HEK293T (cell line): ENCODE measurements around the gene CTNNA3.

Source experiments
- ARNT ChIP-seq: fragments of 450-650 bp; IDR thresholded peaks from 2 replicates; pipeline ENCODE4 v1.6.1; 2017; ENCODE audit warnings: mild to moderate bottlenecking
- BHLHE40 ChIP-seq: fragments of 450-650 bp; IDR thresholded peaks from 2 replicates; pipeline ENCODE4 v1.6.1; 2016; ENCODE audit warnings: mild to moderate bottlenecking, moderate library complexity, borderline replicate concordance
- ELF4 ChIP-seq: fragments of 450-650 bp; IDR thresholded peaks from 2 replicates; pipeline ENCODE4 v1.6.1; 2017; ENCODE audit warnings: antibody characterized with exemption
- FOXK2 ChIP-seq: fragments of 450-650 bp; IDR thresholded peaks from 2 replicates; pipeline ENCODE4 v1.6.1; 2016; ENCODE audit warnings: mild to moderate bottlenecking
- FOXM1 ChIP-seq: fragments of 450-650 bp; IDR thresholded peaks from 2 replicates; pipeline ENCODE4 v1.6.1; 2017; ENCODE audit warnings: mild to moderate bottlenecking, borderline replicate concordance
- HDGF ChIP-seq: fragments of 450-650 bp; IDR thresholded peaks from 2 replicates; pipeline ENCODE4 v1.6.1; 2017; ENCODE audit warnings: antibody characterized with exemption, borderline replicate concordance
- LEF1 ChIP-seq: fragments of 450-650 bp; IDR thresholded peaks from 2 replicates; pipeline ENCODE4 v1.6.1; 2017; ENCODE audit warnings: mild to moderate bottlenecking, borderline replicate concordance
- SP1 ChIP-seq: fragments of 450-650 bp; IDR thresholded peaks from 2 replicates; pipeline ENCODE4 v1.6.1; 2017
- SUZ12 ChIP-seq: fragments of 450-650 bp; IDR thresholded peaks from 2 replicates; pipeline ENCODE4 v1.6.1; 2016; ENCODE audit warnings: mild to moderate bottlenecking
- TARDBP ChIP-seq: fragments of 450-650 bp; IDR thresholded peaks from 2 replicates; pipeline ENCODE4 v1.6.1; 2016
- ZNF384 ChIP-seq: fragments of 450-650 bp; IDR thresholded peaks from 2 replicates; pipeline ENCODE4 v1.6.1; 2016

GRCh38 chr10:66058594-66058993, 1637.4 kb downstream of the CTNNA3 start:
- TF ChIP-seq FOXK2 = no peak
- TF ChIP-seq HDGF = no peak
- no peak for TF ChIP-seq ARNT
- TF ChIP-seq BHLHE40 = no peak
- TF ChIP-seq FOXM1 = no peak
- TF ChIP-seq ZNF384 = no peak
- TF ChIP-seq SP1 = no peak
- no peak for TF ChIP-seq TARDBP
- no peak for TF ChIP-seq SUZ12
- no peak for TF ChIP-seq LEF1
- no peak for TF ChIP-seq ELF4
